ENCODE results near the gene RPP30. TPM values are rescaled to one million over a fixed set of nuclear protein-coding genes. Genes with fewer than 3 reads are reported as not detected.
"Not testable (repeated sequence)": the region's sequence is repeated elsewhere in the genome, so short reads cannot be mapped to it uniquely, and the experiment has no call there.

Gene RPP30
- total and polyA plus RNA-seq, 2 experiments from 2014 or later = 23.6 to 48.4 TPM

DNA sequence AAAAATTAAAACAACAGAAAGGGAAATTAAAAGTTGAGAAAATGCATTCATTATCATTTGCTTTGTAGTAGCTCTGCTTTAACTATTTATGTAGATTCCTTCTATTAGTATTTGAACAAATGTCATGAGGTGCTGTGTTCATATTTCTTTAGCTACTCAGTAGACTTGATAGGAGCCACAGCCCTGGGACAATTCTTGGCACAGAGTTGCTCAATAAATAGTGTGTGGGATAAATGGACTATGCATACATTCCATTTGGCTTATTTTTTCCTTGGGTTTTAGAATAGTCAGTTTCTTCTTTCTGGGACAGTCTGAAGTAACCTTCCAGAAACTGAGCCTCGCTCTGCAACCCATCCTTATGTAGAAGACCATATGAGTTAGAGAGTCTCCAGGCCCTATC lies 13.4 kb downstream of the RPP30 start:
- Histone ChIP-seq H3K36me3 (peaks cover 40% of the 10 kb centered on the region), H3K4me3 (no peak overlapping the region), H3K27me3 (no peaks in the 10 kb centered on the region), H3K27ac (no peak overlapping the region), H3K9me3 (ENCODE audit: low read depth) (no peaks in the 10 kb centered on the region), H3K4me1 (ENCODE audit: low read depth) (no peaks in the 10 kb centered on the region)
- peak in 1 of 2 donors; percentile 70 for DNase-seq (ENCODE audit: low read depth in 1 of 2, low spot score in 1 of 2)
- TF ChIP-seq, protein P1, sequence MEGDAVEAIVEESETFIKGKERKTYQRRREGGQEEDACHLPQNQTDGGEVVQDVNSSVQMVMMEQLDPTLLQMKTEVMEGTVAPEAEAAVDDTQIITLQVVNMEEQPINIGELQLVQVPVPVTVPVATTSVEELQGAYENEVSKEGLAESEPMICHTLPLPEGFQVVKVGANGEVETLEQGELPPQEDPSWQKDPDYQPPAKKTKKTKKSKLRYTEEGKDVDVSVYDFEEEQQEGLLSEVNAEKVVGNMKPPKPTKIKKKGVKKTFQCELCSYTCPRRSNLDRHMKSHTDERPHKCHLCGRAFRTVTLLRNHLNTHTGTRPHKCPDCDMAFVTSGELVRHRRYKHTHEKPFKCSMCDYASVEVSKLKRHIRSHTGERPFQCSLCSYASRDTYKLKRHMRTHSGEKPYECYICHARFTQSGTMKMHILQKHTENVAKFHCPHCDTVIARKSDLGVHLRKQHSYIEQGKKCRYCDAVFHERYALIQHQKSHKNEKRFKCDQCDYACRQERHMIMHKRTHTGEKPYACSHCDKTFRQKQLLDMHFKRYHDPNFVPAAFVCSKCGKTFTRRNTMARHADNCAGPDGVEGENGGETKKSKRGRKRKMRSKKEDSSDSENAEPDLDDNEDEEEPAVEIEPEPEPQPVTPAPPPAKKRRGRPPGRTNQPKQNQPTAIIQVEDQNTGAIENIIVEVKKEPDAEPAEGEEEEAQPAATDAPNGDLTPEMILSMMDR (IDR thresholded peaks at IDR 0.05; ENCODE audit: low read depth, low read length) = no peak

DNA sequence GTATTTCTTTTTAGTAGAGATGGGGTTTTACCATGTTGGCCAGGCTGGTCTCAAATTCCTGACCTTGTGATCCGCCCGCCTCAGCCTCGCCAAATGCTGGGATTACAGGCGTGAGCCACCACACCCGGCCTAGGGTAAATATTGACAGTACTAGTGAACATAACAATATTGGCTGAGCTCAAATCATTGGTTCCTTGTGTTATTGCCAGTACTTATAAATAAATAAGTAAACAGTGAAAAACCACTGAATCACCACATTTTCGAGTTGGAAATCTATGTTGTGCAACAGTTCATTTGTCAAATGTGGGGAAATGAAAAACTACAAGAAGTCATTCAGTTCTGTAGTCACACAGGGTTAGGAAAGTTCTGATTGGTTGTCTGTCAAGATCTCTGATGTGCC lies 15.8 kb downstream of the RPP30 start:
- Histone ChIP-seq H3K36me3 (peaks cover 46% of the 10 kb centered on the region), H3K9me3 (ENCODE audit: low read depth) (no peaks in the 10 kb centered on the region)
- TF ChIP-seq, protein P1 (IDR thresholded peaks at IDR 0.05; ENCODE audit: low read depth, low read length) = no peak

GRCh38 chr10:90888387-90888786 lies 16.6 kb downstream of the RPP30 start:
- no peak overlapping the region for H3K4me3 ChIP-seq
- H3K9me3 ChIP-seq (ENCODE audit: low read depth) = no peaks in the 10 kb centered on the region
- no peaks in the 10 kb centered on the region for H3K4me1 ChIP-seq (ENCODE audit: low read depth)
- H3K27ac ChIP-seq = no peak overlapping the region
- H3K27me3 ChIP-seq = no peaks in the 10 kb centered on the region
- TF ChIP-seq, protein P1 (IDR thresholded peaks at IDR 0.05; ENCODE audit: low read depth, low read length) = no peak
- peaks cover 47% of the 10 kb centered on the region for H3K36me3 ChIP-seq
- no peak for DNase-seq (ENCODE audit: low read depth in 1 of 2, low spot score in 1 of 2)

More for the DNA sequence above, 15.8 kb downstream of the RPP30 start:
- no peaks in the 10 kb centered on the region for H3K4me1 ChIP-seq (ENCODE audit: low read depth)
- DNase-seq (ENCODE audit: low read depth in 1 of 2, low spot score in 1 of 2) = no peak
- no peak overlapping the region for H3K4me3 ChIP-seq
- H3K27me3 ChIP-seq = no peaks in the 10 kb centered on the region
- no peak overlapping the region for H3K27ac ChIP-seq

DNA sequence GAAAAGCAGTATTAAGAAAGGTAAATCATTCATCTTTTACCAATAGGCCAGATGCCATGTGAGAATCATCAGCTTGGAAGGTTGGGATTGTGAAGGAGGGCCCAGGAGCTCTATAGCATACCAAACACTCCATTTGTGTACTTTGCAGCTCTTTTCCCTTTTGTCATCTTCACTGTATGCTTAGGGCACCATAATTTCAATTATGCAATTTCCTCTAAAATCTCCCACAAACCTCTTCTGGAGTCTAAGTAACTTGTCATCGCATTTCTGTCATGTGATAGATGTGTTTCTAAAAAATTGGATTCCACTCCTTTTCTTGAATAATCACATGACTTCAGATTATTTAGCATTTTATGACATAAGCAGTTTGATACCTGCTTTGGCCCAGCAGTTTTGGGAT lies 17.9 kb downstream of the RPP30 start:
- no peaks in the 10 kb centered on the region for H3K9me3 ChIP-seq (ENCODE audit: low read depth)
- peaks cover 47% of the 10 kb centered on the region for H3K36me3 ChIP-seq
- H3K4me3 ChIP-seq = no peak overlapping the region
- TF ChIP-seq, protein P1 (IDR thresholded peaks at IDR 0.05; ENCODE audit: low read depth, low read length) = no peak
- no peak overlapping the region for H3K27ac ChIP-seq
- peaks cover 9% of the 10 kb centered on the region for H3K4me1 ChIP-seq (ENCODE audit: low read depth)
- DNase-seq (ENCODE audit: low read depth in 1 of 2, low spot score in 1 of 2) = no peak
- H3K27me3 ChIP-seq = no peaks in the 10 kb centered on the region

- TF ChIP-seq, protein P1 (IDR thresholded peaks at IDR 0.05; ENCODE audit: low read depth, low read length) = no peak
- Histone ChIP-seq H3K27me3 (no peaks in the 10 kb centered on the region), H3K4me1 (ENCODE audit: low read depth) (peaks cover 13% of the 10 kb centered on the region), H3K9me3 (ENCODE audit: low read depth) (no peaks in the 10 kb centered on the region), H3K36me3 (peaks cover 41% of the 10 kb centered on the region), H3K27ac (no peak overlapping the region), H3K4me3 (no peak overlapping the region)
- DNase-seq (ENCODE audit: low read depth in 1 of 2, low spot score in 1 of 2) = no peak
Measured at GRCh38 chr10:90890347-90890746, 18.6 kb downstream of the RPP30 start.

- H3K27ac ChIP-seq = no peak overlapping the region
- no peak overlapping the region for H3K4me3 ChIP-seq
- TF ChIP-seq, protein P1 (IDR thresholded peaks at IDR 0.05; ENCODE audit: low read depth, low read length) = no peak
- peaks cover 17% of the 10 kb centered on the region for H3K36me3 ChIP-seq
- H3K27me3 ChIP-seq = no peaks in the 10 kb centered on the region
- no peak for DNase-seq (ENCODE audit: low read depth in 1 of 2, low spot score in 1 of 2)
- no peaks in the 10 kb centered on the region for H3K9me3 ChIP-seq (ENCODE audit: low read depth)
- H3K4me1 ChIP-seq (ENCODE audit: low read depth) = peaks cover 13% of the 10 kb centered on the region
Measured at GRCh38 chr10:90893190-90893589, 21.4 kb downstream of the RPP30 start.

DNA sequence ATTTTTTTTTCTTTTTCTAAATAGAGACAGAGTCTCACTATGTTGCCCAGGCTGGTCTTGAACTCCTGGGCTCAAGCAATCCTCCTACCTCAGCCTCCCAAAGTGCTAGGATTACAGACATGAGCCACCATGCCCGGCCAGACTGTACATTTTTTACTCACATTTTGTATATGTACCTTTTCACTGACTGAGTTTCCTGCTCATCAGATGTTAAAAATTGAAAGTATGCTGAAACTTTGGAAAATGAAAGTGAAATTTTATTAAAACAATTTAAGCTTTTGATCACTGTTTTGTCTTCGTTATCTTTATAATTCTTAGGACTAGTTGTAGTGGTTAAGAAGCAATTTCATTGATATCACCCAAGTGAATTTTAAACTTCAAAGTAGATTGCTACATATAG lies 25.1 kb downstream of the RPP30 start:
- not testable (repeated sequence) for H3K27me3 ChIP-seq; H3K9me3 ChIP-seq (ENCODE audit: low read depth); DNase-seq (ENCODE audit: low read depth in 1 of 2, low spot score in 1 of 2); H3K4me3 ChIP-seq; H3K27ac ChIP-seq
- Histone ChIP-seq H3K4me1 (ENCODE audit: low read depth) (peaks cover 13% of the 10 kb centered on the region), H3K36me3 (peaks cover 11% of the 10 kb centered on the region)

All from cardiac muscle cell (in vitro differentiated cells and primary cell).